Measurements from ENCODE around the gene CLBA1. TPM values are rescaled to one million over a fixed set of nuclear protein-coding genes. Genes with fewer than 3 reads are reported as not detected.
A peak's percentile ranks its signal among the peaks of the same experiment; 100 is the strongest.
"Not testable (repeated sequence)": the region's sequence is repeated elsewhere in the genome, so short reads cannot be mapped to it uniquely, and the experiment has no call there.

The CLBA1 gene
- total RNA-seq (2014; rRNA removed; shearing (Covaris generic)): 3.5 and 3.7 TPM in 2 replicates

DNA sequence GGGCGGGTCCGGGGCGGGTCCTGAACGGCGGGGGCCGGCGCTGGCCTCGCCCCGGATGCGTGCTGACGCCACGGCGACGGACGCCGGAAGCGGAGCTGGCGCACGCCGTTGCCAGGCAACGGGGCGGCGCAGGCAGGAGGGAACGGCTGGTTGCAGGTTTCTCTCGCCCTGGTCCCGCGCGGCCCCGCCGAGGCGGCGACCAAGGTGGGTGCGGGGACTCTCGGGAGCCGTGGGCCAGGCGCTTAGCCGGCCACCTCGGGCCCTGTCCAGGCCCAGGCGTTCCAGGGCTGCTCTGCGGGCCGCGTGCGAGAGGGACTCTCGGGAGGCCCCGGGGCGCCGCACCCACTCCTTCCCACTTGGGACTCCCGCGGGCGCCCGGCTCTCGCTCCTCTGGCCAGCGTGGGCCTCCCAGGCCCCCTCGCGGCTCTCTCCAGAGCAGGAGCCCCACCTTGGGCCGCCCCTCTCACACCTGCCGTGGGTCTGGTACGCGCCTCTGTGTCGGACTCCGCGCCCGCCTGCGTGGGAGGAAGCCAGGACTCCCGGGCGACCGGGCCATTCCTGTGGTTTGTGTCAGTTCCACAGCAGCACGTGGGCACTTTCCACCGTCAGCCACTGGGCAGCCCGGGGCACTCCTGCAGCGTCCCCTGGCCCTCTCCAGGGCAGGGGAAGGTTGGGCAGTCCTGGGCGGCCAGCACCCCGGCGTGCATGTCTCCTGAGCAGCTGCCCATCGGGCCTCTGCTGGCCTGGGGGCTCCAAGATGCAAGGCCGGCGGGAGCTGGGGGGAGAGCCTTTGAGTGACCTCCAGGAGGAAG is at the start of gene CLBA1:
CLBA1 (plus strand) TSS at position 114 of the 812 bp plus-strand sequence; CDS start at position 758, 644 bp downstream.
- DNase-seq: peak; percentile 100

DNA sequence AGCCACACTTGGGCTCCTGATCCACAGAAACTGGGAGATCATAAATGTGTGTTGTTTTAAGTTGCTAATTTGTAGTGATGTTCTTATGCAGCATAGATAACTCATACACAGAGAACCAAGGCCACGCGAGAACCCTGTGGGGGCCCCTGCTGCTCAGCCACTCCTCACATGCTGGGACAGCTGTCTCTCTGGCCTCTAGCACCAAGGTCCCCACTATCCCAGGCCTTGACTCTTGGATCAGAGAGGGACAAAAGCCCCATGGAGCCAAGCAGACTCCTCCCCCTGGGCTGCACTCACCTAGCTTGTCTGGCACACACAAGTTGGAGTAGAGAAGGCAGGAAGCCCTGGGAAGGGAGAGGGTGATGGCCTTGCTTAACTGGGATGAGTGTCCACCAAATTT is 49.6 kb upstream of the CLBA1 start:
- no peak overlapping the region for H3K4me3 ChIP-seq (ENCODE audit: insufficient read depth, low read depth, low read length)
- peaks cover 37% of the 10 kb centered on the region for H3K27me3 ChIP-seq (ENCODE audit: control insufficient read depth, insufficient read depth, low read length)
- DNase-seq: no peak
- H3K36me3 ChIP-seq (replicated peaks; ENCODE audit: control insufficient read depth, insufficient read depth, low read length): no peaks in the 10 kb centered on the region

More for the DNA sequence above, at the start of gene CLBA1:
- Histone ChIP-seq H3K27me3 (ENCODE audit: control insufficient read depth, insufficient read depth, low read length) (peaks cover 3% of the 10 kb centered on the region; the same call in 1 of the 2 replicates), H3K36me3 (replicated peaks; ENCODE audit: control insufficient read depth, insufficient read depth, low read length) (no peaks in the 10 kb centered on the region), H3K4me3 (ENCODE audit: insufficient read depth, low read depth, low read length) (peak within 1 kb of the TSS; percentile 69)

DNA sequence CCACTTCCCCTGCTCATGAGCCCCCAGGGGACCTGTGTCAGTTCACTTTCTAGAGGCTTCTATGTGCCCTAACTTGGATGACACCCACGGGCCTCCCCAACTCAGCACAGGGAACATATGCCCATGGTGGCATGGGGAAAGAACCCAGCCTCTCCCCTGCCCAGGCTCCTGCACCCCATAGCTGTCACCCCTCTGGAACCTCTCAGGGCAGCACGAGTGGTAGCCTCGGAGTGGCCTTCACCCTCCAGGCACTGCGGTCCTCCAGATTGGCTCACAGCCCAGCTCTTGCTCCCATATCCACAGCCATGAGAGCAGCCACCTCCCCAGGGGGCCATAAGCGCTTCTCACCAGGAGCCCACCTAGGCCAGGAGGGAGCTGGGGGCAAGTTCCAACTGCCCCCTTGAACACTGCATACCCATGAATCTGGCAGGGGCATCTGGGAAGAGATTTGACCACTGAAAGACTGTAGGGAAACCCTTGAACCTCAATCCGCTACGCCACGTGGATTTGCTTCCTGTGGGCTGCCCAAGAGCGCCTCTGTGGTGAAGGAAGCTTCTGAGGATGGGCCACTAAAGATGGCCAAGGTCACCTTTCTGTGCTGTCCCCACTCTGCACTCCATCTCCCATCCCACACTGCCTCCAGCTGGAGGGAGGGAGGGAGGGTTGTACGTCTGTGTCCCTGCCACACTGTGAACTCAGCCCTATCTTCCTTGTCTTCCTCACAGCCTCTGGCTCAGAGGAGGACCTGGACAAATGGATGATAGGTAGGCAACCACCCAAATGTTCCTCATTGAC is 49.0 kb upstream of the CLBA1 start:
- Histone ChIP-seq H3K4me3 (ENCODE audit: insufficient read depth, low read depth, low read length) (no peak overlapping the region), H3K27me3 (ENCODE audit: control insufficient read depth, insufficient read depth, low read length) (peaks cover 31% of the 10 kb centered on the region), H3K36me3 (replicated peaks; ENCODE audit: control insufficient read depth, insufficient read depth, low read length) (no peaks in the 10 kb centered on the region)
- DNase-seq: no peak

DNA sequence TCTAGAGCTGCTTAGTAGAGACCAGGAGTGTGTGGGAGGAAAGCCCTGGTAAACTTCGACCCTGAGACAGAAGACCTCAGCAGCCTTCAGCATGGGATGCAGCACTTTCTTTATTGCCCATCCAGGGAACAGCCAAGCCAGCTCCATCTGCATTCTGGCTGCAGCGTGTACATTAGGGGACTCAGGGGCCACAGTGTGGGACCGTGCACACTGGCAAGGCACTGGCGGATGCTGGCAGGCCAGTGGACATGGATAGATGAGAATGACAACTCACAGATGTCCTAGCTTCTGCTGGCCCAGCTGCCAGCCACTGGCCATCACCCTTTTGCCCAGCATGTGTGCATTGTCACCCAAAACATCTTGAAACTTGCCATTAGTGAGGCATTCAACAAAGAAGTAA is 48.4 kb upstream of the CLBA1 start:
- Histone ChIP-seq H3K27me3 (ENCODE audit: control insufficient read depth, insufficient read depth, low read length) (peaks cover 25% of the 10 kb centered on the region), H3K36me3 (replicated peaks; ENCODE audit: control insufficient read depth, insufficient read depth, low read length) (no peaks in the 10 kb centered on the region), H3K4me3 (ENCODE audit: insufficient read depth, low read depth, low read length) (no peak overlapping the region)
- no peak for DNase-seq

DNA sequence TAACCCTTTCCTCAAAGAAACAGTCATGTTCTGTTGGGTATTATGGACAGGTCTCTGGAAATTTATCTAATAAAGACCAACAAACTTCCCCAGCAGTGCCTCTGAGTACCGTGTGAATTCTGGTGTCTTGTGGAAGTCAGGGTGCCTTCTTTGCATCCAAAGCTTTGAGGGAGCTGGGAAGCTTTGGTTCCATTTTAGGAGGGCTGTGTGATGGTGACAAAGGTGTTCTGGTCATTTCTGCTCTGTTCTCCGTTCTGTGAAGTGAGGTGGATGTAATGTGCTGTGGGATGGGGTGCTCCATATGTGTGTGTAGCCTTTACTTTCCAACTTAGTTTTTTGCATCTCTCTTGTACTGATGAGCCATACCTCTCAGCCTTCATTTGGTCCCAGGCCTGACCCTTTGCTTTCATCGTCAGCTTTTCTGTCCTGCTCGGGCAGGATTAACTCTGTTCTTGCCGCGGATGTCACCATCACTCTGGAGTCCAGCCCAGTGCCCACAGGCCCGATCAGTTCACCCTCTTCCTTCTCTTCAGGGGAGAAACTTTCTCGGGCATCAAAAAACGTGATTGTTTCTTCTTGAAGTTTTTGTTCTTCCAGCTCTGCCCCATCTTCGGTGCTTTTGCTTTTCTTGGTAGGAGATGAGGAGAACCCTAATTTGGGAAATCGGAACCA is 47.8 kb upstream of the CLBA1 start:
- H3K36me3 ChIP-seq (replicated peaks; ENCODE audit: control insufficient read depth, insufficient read depth, low read length): no peaks in the 10 kb centered on the region
- DNase-seq: no peak
- H3K4me3 ChIP-seq (ENCODE audit: insufficient read depth, low read depth, low read length): no peak overlapping the region
- H3K27me3 ChIP-seq (ENCODE audit: control insufficient read depth, insufficient read depth, low read length): peaks cover 19% of the 10 kb centered on the region

DNA sequence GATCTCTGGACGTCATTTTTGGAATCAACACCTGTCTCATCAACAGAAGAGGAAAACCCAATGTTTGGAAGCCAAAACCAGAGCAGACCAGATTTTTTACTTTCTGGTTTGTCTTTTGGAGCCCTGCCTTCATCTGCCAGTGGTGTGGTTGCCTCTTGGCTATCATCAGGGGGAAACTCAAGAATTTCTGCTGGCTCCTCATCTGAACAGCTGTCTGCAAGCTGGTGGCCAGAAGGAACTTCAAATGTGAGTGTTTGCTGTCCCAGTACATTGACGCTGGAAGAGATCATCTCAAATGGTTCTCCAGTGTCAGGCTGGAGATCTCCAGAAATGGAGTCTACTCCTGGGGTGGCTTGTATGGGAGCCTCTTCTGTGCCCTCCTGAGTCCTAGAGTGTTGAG is 47.2 kb upstream of the CLBA1 start:
- Histone ChIP-seq H3K4me3 (ENCODE audit: insufficient read depth, low read depth, low read length) (no peak overlapping the region), H3K36me3 (replicated peaks; ENCODE audit: control insufficient read depth, insufficient read depth, low read length) (no peaks in the 10 kb centered on the region), H3K27me3 (ENCODE audit: control insufficient read depth, insufficient read depth, low read length) (peaks cover 14% of the 10 kb centered on the region)
- no peak for DNase-seq

DNA sequence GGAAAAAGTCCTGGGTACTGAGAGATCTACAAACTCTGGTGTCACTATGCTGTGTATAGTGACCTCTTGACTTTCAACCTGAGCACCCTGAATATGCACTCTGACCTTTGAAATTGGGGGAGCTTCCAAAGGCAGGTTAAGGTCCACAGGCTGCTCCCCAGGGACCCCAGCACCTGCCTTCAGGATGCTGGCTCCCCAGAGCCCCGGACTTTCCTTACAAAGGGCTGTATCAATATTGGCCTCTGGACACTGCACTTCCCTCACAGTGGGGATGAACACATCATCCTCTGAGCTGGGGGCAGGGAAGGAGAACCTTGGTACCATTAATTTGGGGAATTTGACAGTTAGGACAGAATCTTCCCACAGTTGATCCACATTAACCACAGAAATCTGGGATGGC is 46.6 kb upstream of the CLBA1 start:
- peaks cover 13% of the 10 kb centered on the region for H3K27me3 ChIP-seq (ENCODE audit: control insufficient read depth, insufficient read depth, low read length)
- no peak for DNase-seq

DNA sequence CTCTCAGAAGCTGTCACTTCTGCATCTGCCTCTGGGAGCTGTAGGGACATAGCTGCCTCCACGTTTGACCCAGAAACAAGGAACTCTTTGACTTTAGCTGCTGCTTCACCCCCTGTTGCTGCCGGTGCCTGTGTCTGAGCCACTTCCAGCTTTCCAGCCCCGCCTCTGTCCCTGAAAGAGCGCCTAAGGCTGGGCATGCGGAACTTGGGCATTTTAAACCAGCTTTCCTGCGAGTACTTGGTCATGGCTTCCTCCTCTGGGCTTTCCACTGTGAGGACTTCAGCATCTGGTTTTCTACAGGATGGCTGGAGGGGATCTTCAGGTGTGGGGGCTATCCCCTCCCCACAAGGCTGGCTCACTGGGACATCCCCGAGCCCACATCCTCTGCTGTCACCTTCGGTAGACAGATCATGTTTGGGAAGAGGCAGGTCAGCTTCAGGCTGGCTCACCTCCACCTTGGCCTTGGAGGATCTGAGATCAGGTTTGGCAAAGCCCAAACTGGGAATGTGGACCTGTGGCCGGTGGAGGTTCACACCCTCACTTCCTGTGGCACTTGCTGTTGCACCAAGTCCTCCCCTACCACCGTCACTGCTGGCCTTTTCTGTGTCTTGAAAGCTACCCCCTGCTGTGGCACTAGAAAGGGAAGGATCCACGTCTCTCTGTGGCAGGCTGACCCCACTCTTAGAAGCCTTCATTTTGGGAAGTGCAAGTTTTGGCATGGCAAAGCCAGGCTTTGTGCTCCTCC is 45.8 kb upstream of the CLBA1 start:
- H3K36me3 ChIP-seq (replicated peaks; ENCODE audit: control insufficient read depth, insufficient read depth, low read length): no peaks in the 10 kb centered on the region
- no peak for DNase-seq
- H3K4me3 ChIP-seq (ENCODE audit: insufficient read depth, low read depth, low read length): no peak overlapping the region
- peaks cover 4% of the 10 kb centered on the region for H3K27me3 ChIP-seq (ENCODE audit: control insufficient read depth, insufficient read depth, low read length)

More for the DNA sequence above, 46.6 kb upstream of the CLBA1 start:
- Histone ChIP-seq H3K4me3 (ENCODE audit: insufficient read depth, low read depth, low read length) (no peak overlapping the region), H3K36me3 (replicated peaks; ENCODE audit: control insufficient read depth, insufficient read depth, low read length) (no peaks in the 10 kb centered on the region)

DNA sequence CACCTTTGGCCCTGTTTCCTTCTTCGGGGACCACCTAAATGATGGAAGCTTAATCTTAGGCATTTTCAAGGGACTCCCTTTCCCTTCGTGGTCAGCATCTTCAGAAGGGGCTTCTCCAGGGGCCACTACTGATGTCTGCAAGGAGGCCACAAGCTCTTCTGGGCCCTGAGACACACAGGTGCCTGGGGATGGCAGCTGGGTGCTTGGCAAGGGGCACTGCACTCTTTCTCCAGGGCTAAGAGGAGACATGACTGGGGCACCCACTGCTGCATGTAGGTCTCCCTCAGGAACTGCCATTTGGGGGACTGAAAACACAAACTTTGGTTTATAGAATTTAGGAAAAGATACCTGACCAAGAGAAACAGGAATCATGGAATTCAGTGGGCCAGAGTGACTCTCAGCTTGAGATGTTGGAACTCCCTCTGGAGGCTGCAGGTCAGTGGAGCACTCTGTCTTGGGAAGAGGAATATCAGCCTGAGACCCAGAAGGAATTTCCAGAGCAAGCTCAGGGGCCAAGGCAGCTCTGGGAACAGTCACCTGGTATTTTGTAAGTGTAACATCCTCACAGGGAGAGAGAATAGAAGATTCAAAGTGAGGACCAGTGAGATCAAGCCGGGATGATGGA is 45.0 kb upstream of the CLBA1 start:
- Histone ChIP-seq H3K27me3 (ENCODE audit: control insufficient read depth, insufficient read depth, low read length) (no peaks in the 10 kb centered on the region; the same call in 1 of the 2 replicates), H3K4me3 (ENCODE audit: insufficient read depth, low read depth, low read length) (no peak overlapping the region), H3K36me3 (replicated peaks; ENCODE audit: control insufficient read depth, insufficient read depth, low read length) (no peaks in the 10 kb centered on the region)
- peak; percentile 78 for DNase-seq

DNA sequence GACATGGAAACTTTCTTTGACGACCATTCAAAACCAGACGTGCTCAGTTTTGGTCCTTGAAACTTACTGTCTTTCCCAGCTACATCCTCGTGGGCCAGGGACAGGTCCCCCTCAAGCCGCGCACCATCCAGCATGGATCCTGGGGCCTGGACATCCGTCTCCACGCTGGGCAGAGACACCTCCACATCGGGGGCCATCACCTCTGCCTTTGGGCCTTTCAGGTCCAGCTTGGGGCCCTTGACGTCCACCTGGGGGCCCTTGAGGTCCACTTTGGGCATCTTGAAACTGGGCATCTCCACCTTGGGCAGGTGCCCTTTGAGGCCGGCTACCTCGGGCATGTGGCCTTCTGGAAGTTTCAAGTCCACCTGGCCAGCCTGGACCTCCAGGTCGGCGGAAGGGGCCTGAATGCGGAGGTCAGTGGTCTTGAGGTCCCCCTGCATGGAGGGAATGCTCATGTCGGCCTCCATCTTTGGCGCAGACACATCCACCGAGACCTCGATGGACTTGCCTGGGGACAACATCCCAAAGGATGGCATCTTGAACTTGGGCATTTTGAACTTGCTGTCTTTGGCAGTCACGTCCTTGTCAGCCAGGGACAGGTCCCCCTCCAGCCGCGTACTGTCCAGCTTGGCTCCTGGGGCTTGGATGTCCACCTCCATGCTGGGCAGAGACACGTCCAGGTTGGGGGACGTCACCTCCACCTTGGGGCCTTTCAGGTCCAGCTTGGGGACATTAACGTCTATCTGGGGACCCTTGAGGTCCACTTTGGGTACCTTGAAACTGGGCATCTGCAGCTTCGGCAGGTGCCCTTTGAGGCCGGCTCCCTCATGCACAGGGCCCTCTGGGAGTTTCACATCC is 43.9 kb upstream of the CLBA1 start:
- Histone ChIP-seq H3K36me3 (replicated peaks; ENCODE audit: control insufficient read depth, insufficient read depth, low read length) (no peaks in the 10 kb centered on the region), H3K27me3 (ENCODE audit: control insufficient read depth, insufficient read depth, low read length) (no peaks in the 10 kb centered on the region; the same call in 1 of the 2 replicates), H3K4me3 (ENCODE audit: insufficient read depth, low read depth, low read length) (no peak overlapping the region)
- no peak for DNase-seq

DNA sequence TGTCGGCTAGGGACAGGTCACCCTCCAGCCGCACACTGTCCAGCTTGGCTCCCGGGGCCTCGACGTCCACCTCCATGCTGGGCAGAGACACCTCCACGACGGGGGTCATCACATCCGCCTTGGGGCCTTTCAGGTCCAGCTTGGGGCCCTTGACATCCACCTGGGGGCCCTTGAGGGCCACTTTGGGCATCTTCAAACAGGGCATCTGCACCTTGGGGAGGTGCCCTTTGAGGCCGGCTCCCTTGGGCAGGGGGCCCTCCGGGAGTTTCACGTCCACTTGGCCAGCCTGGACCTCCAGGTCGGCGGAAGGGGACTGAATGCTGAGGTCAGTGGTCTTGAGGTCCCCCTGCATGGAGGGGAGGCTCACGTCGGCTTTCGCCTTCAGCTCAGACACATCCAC is 43.0 kb upstream of the CLBA1 start:
- H3K27me3 ChIP-seq (ENCODE audit: control insufficient read depth, insufficient read depth, low read length): no peaks in the 10 kb centered on the region; the same call in 1 of the 2 replicates
- no peaks in the 10 kb centered on the region for H3K36me3 ChIP-seq (replicated peaks; ENCODE audit: control insufficient read depth, insufficient read depth, low read length)
- no peak overlapping the region for H3K4me3 ChIP-seq (ENCODE audit: insufficient read depth, low read depth, low read length)
- DNase-seq: no peak

DNA sequence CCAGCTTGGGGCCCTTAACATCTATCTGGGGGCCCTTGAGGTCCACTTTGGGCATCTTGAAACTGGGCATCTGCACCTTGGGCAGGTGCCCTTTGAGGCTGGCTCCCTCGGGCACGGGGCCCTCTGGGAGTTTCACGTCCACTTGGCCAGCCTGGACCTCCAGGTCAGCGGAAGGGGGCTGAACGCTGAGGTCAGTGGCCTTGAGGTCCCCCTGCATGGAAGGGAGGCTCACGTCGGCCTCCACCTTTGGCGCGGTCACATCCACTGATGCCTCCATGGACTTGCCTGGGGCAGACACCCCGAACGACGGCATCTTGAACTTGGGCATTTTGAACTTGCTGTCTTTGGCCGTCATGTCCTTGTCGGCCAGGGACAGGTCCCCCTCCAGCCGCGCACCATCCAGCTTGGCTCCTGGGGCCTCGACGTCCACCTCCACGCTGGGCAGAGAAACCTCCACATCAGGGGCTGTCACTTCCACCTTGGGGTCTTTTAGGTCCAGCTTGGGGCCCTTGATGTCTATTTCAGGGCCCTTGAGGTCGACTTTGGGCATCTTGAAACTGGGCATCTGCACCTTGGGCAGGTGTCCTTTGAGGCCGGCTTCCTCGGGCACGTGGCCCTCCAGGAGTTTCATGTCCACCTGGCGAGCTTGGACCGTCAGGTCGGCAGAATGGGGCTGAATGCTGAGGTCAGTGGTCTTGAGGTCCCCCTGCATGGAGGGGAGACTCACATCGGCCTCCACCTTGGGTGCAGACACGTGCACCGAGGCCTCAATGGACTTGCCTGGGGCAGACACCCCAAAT is 42.2 kb upstream of the CLBA1 start:
- H3K36me3 ChIP-seq (replicated peaks; ENCODE audit: control insufficient read depth, insufficient read depth, low read length); DNase-seq; H3K27me3 ChIP-seq (ENCODE audit: control insufficient read depth, insufficient read depth, low read length); H3K4me3 ChIP-seq (ENCODE audit: insufficient read depth, low read depth, low read length): not testable (repeated sequence)

Measured in H7 (cell line).